ENCODE data around the gene BRAF.

DNA sequence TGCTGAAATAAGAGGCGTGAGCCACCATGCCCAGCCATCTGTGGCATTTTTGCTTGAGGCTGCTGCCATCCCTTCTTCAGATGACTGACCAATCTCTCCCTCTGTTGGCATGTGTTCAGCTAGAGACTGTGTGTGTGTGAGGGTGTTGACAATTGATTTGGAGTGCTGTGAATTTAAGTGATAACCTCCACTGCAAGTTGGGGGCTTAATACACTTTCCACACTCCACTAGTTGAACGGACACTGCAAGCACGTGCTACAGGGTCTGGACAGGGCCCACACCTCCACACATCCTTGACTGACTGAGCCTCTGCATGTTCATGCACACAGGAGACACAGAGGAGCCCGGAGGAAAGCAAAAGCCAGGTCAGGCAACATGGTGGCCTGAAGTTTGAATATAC is 51.3 kb downstream of the BRAF start:
- TF ChIP-seq, protein P1, sequence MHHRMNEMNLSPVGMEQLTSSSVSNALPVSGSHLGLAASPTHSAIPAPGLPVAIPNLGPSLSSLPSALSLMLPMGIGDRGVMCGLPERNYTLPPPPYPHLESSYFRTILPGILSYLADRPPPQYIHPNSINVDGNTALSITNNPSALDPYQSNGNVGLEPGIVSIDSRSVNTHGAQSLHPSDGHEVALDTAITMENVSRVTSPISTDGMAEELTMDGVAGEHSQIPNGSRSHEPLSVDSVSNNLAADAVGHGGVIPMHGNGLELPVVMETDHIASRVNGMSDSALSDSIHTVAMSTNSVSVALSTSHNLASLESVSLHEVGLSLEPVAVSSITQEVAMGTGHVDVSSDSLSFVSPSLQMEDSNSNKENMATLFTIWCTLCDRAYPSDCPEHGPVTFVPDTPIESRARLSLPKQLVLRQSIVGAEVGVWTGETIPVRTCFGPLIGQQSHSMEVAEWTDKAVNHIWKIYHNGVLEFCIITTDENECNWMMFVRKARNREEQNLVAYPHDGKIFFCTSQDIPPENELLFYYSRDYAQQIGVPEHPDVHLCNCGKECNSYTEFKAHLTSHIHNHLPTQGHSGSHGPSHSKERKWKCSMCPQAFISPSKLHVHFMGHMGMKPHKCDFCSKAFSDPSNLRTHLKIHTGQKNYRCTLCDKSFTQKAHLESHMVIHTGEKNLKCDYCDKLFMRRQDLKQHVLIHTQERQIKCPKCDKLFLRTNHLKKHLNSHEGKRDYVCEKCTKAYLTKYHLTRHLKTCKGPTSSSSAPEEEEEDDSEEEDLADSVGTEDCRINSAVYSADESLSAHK (tag by site-specific recombination; IDR thresholded peaks at IDR 0.05), result no peak
- TF ChIP-seq KLF16 (tag by site-specific recombination; IDR thresholded peaks at IDR 0.05) (no peak), ZNF510 (tag by site-specific recombination; IDR thresholded peaks at IDR 0.05; ENCODE audit: insufficient replicate concordance) (no peak), ZNF629 (tag by site-specific recombination; IDR thresholded peaks at IDR 0.05) (no peak), ZNF175 (tag by site-specific recombination; IDR thresholded peaks at IDR 0.05) (no peak), SP7 (tag by site-specific recombination; IDR thresholded peaks at IDR 0.05) (no peak), ZNF146 (tag by site-specific recombination; IDR thresholded peaks at IDR 0.05) (no peak), SP2 (tag by site-specific recombination; IDR thresholded peaks at IDR 0.05) (no peak), ZNF843 (tag by site-specific recombination; IDR thresholded peaks at IDR 0.05) (no peak), ZNF121 (tag by site-specific recombination; IDR thresholded peaks at IDR 0.05) (no peak)
- TF ChIP-seq, protein P2, sequence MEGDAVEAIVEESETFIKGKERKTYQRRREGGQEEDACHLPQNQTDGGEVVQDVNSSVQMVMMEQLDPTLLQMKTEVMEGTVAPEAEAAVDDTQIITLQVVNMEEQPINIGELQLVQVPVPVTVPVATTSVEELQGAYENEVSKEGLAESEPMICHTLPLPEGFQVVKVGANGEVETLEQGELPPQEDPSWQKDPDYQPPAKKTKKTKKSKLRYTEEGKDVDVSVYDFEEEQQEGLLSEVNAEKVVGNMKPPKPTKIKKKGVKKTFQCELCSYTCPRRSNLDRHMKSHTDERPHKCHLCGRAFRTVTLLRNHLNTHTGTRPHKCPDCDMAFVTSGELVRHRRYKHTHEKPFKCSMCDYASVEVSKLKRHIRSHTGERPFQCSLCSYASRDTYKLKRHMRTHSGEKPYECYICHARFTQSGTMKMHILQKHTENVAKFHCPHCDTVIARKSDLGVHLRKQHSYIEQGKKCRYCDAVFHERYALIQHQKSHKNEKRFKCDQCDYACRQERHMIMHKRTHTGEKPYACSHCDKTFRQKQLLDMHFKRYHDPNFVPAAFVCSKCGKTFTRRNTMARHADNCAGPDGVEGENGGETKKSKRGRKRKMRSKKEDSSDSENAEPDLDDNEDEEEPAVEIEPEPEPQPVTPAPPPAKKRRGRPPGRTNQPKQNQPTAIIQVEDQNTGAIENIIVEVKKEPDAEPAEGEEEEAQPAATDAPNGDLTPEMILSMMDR (tag by site-specific recombination; IDR thresholded peaks at IDR 0.05), result no peak
- TF ChIP-seq, protein P3, sequence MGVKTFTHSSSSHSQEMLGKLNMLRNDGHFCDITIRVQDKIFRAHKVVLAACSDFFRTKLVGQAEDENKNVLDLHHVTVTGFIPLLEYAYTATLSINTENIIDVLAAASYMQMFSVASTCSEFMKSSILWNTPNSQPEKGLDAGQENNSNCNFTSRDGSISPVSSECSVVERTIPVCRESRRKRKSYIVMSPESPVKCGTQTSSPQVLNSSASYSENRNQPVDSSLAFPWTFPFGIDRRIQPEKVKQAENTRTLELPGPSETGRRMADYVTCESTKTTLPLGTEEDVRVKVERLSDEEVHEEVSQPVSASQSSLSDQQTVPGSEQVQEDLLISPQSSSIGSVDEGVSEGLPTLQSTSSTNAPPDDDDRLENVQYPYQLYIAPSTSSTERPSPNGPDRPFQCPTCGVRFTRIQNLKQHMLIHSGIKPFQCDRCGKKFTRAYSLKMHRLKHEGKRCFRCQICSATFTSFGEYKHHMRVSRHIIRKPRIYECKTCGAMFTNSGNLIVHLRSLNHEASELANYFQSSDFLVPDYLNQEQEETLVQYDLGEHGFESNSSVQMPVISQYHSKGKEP (tag by site-specific recombination; IDR thresholded peaks at IDR 0.05), result no peak
- TF ChIP-seq, protein P4, sequence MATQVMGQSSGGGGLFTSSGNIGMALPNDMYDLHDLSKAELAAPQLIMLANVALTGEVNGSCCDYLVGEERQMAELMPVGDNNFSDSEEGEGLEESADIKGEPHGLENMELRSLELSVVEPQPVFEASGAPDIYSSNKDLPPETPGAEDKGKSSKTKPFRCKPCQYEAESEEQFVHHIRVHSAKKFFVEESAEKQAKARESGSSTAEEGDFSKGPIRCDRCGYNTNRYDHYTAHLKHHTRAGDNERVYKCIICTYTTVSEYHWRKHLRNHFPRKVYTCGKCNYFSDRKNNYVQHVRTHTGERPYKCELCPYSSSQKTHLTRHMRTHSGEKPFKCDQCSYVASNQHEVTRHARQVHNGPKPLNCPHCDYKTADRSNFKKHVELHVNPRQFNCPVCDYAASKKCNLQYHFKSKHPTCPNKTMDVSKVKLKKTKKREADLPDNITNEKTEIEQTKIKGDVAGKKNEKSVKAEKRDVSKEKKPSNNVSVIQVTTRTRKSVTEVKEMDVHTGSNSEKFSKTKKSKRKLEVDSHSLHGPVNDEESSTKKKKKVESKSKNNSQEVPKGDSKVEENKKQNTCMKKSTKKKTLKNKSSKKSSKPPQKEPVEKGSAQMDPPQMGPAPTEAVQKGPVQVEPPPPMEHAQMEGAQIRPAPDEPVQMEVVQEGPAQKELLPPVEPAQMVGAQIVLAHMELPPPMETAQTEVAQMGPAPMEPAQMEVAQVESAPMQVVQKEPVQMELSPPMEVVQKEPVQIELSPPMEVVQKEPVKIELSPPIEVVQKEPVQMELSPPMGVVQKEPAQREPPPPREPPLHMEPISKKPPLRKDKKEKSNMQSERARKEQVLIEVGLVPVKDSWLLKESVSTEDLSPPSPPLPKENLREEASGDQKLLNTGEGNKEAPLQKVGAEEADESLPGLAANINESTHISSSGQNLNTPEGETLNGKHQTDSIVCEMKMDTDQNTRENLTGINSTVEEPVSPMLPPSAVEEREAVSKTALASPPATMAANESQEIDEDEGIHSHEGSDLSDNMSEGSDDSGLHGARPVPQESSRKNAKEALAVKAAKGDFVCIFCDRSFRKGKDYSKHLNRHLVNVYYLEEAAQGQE (tag by site-specific recombination; IDR thresholded peaks at IDR 0.05), result no peak

Data from HEK293 (cell line).